ENCODE data around the gene RAB11B.
A peak's percentile ranks its signal among the peaks of the same experiment; 100 is the strongest.

Gene RAB11B

DNA sequence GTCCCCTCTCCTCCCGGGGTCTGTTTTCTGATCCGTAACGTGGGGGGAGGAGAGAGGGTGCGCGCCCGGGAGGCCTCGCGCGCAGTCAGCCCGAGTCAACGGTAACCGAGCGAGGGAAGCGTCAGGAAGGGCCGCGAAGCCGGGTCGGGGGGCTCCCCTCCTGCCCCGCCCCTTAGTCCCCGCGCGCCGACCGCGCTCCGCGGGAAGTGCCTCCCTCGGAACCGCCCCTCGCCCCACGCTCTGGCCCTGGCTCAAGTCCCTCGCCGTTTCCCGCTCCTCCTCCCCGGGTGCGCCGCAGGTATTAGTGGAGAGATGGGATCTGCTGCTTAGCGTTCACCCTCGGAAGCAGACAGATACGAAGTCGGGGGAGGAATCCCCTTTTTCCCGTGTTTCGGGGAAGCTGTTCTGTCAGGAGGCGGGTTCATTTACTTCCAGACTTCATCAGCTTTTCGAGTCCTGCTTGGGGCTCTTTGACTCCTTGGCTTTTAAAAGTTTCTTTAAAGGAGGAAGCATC, 55.4 kb downstream of the RAB11B start:
- H3K9me3 ChIP-seq (ENCODE audit: control insufficient read depth, insufficient read depth, low read length): no peaks in the 10 kb centered on the region
- H3K36me3 ChIP-seq (ENCODE audit: insufficient read depth, low read length): peaks cover 5% of the 10 kb centered on the region; the same call in 1 of the 2 replicates
- H3K4me1 ChIP-seq (ENCODE audit: insufficient read depth, low read length): peaks cover 29% of the 10 kb centered on the region
- H3K9ac ChIP-seq (ENCODE audit: low read depth, low read length): peak overlapping the region; percentile 98

DNA sequence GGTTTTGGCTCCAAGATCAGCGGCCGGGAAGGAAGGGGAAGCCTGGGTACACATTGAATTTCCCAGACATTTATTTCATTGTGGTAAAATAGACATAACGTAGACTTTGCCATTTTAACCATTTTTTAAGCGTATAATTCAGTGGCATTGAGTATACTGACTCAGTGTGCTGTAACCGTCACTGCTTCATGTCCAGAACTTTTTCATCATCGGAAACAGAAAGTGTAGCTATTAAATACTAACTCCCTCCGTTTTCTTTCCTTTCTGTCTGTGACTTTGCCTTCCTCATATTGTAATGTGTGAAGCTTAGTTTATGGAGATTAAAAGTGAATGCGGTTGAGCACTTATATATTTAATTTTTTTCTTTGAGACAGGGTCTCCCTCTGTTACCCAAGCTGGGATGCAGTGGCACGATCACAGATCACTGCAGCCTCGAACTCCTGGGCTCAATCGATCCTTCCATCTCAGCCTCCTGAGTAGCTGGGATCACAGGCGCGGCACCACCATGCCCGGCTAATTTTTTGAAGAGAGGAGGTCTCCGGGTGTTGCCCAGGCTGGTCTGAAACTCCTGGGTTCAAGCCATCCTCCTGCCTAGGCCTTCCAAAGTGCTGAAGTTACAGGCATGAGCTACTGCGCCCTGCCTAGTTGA, 56.0 kb downstream of the RAB11B start:
- H3K9ac ChIP-seq (ENCODE audit: low read depth, low read length): peak overlapping the region; percentile 98
- peaks cover 28% of the 10 kb centered on the region for H3K4me1 ChIP-seq (ENCODE audit: insufficient read depth, low read length)
- H3K36me3 ChIP-seq (ENCODE audit: insufficient read depth, low read length): peaks cover 5% of the 10 kb centered on the region; the same call in 1 of the 2 replicates
- no peaks in the 10 kb centered on the region for H3K9me3 ChIP-seq (ENCODE audit: control insufficient read depth, insufficient read depth, low read length)

DNA sequence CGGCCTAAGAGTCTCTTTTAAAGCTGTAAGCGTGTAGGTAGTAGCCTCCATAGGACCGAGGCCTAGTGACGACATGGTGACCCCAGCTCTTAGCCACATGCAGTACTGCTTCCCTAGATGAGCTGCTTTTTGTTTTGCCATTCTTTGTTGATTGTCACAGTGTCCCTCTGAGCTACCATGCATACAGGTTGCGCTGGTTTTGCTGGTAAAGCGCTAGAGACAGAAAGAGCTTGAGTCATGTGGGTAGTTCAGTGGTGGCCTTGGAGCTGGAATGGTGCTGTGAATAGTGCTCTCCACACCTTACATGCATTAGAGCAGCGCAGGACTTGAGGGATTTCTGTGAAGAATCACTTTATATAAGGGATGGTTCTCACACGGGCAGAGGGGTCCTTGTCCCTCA, 59.7 kb downstream of the RAB11B start:
- no peak overlapping the region for H3K9ac ChIP-seq (ENCODE audit: low read depth, low read length)
- no peaks in the 10 kb centered on the region for H3K9me3 ChIP-seq (ENCODE audit: control insufficient read depth, insufficient read depth, low read length)
- peaks cover 5% of the 10 kb centered on the region; the same call in 1 of the 2 replicates for H3K36me3 ChIP-seq (ENCODE audit: insufficient read depth, low read length)
- peaks cover 25% of the 10 kb centered on the region for H3K4me1 ChIP-seq (ENCODE audit: insufficient read depth, low read length)

GRCh38 chr19:8451377-8451776, 61.2 kb downstream of the RAB11B start:
- no peak overlapping the region for H3K9ac ChIP-seq (ENCODE audit: low read depth, low read length)
- H3K4me1 ChIP-seq (ENCODE audit: insufficient read depth, low read length): peaks cover 35% of the 10 kb centered on the region
- no peaks in the 10 kb centered on the region for H3K9me3 ChIP-seq (ENCODE audit: control insufficient read depth, insufficient read depth, low read length)
- H3K36me3 ChIP-seq (ENCODE audit: insufficient read depth, low read length): peaks cover 15% of the 10 kb centered on the region; the same call in 1 of the 2 replicates

DNA sequence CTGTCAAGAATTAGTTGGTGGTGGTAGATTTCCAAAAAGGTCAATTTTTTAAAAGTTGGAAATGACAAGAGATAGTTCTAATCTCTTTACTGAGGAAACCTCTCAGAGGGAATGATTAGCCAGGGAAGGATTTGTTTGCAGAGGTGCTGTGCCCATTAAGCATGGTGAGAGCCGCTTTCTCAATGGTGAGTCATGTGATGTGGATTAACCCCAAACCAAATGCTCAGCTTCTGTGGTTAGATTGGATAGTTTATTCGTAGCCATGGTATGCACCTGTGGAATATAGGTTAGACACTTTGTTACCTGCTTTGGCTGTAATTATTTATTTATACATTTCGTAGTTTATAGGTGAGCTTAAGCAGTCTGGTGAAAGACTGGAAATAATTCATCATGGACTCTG, 61.7 kb downstream of the RAB11B start:
- Histone ChIP-seq H3K4me1 (ENCODE audit: insufficient read depth, low read length) (peaks cover 40% of the 10 kb centered on the region), H3K9ac (ENCODE audit: low read depth, low read length) (no peak overlapping the region), H3K36me3 (ENCODE audit: insufficient read depth, low read length) (peaks cover 20% of the 10 kb centered on the region), H3K9me3 (ENCODE audit: control insufficient read depth, insufficient read depth, low read length) (no peaks in the 10 kb centered on the region)

DNA sequence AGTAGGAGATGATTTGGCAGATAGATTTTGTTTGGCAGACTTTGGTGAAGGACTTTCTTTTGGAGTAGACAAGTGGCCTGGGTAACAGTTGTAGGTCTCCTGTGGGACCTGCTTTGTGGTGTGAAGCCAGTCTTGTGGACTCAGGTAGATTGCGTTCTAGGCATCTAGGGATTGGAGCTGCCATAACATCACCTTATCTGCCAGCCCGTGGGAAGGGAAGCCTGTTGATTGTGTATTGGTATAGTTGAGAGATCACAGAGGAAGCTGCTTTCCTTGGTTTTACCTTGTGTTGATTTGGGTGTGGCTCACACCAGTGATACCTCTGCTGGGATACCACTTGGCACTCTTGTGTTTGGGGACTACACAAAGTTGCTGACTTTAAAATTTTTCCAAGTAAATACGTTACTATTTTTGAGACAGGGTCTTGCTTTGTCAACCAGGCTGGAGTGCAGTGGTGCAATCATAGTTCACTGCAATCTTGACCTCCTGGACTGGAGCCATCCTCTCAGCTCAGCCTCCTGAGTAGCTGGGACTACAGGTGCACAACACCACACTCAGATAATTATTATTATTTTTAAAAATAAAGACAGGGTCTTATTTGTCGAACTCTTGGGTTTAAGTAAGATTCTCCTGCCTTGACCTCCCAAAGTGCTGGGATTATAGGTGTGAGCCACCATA, 62.4 kb downstream of the RAB11B start:
- Histone ChIP-seq H3K36me3 (ENCODE audit: insufficient read depth, low read length) (peaks cover 20% of the 10 kb centered on the region), H3K9me3 (ENCODE audit: control insufficient read depth, insufficient read depth, low read length) (no peaks in the 10 kb centered on the region)

DNA sequence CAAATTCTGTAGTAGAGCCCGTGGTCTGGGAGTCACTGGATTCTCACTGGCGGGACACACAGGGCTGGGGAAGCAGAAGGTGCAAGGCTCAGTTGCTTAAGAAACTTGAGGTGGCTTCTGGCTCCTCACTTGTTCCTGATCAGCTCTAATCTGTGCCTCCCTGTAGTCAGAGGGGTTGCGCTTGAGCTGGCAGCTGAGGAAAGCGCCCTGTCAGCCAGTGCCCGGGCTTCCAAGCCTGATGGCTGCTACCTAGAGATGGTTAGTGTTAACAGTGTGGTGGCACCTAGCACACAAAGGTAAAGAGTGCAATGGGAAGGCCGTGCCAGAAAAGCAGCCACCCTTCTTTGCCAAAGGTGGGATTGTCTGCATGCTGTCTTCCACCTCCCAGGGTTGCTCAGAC, 63.5 kb downstream of the RAB11B start:
- no peak overlapping the region for H3K9ac ChIP-seq (ENCODE audit: low read depth, low read length)
- H3K9me3 ChIP-seq (ENCODE audit: control insufficient read depth, insufficient read depth, low read length): no peaks in the 10 kb centered on the region
- peaks cover 19% of the 10 kb centered on the region for H3K36me3 ChIP-seq (ENCODE audit: insufficient read depth, low read length)
- H3K4me1 ChIP-seq (ENCODE audit: insufficient read depth, low read length): peaks cover 46% of the 10 kb centered on the region

More for the DNA sequence above, 62.4 kb downstream of the RAB11B start:
- peaks cover 42% of the 10 kb centered on the region for H3K4me1 ChIP-seq (ENCODE audit: insufficient read depth, low read length)
- no peak overlapping the region for H3K9ac ChIP-seq (ENCODE audit: low read depth, low read length)
